NCI-H1930 (cell line): ENCODE results near the gene CDYL.

Experiments used
- DNase-seq, 2 experiments: peaks; one replicate each; lab custom pipeline; 2025; lab: John Stamatoyannopoulos, UW

The CDYL gene

GRCh38 chr6:4776131-4776492, at the start of gene CDYL:
TSS of gene CDYL (plus strand) at chr6:4776404. CDS start at chr6:4776784, 380 bp downstream.
- DNase-seq = peak; percentile 80 to 89

GRCh38 chr6:4726645-4727044, 49.6 kb upstream of the CDYL start:
- DNase-seq = no peak

GRCh38 chr6:4727217-4727616, 49.0 kb upstream of the CDYL start:
- no peak for DNase-seq

GRCh38 chr6:4727671-4728435, 48.4 kb upstream of the CDYL start:
- DNase-seq = no peak

- no peak for DNase-seq
These were observed 47.8 kb upstream of the CDYL start for GRCh38 chr6:4728436-4728769.

- no peak for DNase-seq
These were observed 47.3 kb upstream of the CDYL start for GRCh38 chr6:4728926-4729325.

GRCh38 chr6:4731996-4732395, 44.2 kb upstream of the CDYL start:
- no peak for DNase-seq

- DNase-seq = no peak
These were observed 43.4 kb upstream of the CDYL start for GRCh38 chr6:4732691-4733315.

- DNase-seq = no peak
These were observed 39.8 kb upstream of the CDYL start for GRCh38 chr6:4736371-4736873.

- DNase-seq = no peak
These were observed 36.2 kb upstream of the CDYL start for GRCh38 chr6:4740032-4740431.

- DNase-seq = no peak
These were observed 33.1 kb upstream of the CDYL start for GRCh38 chr6:4743062-4743461.

- no peak for DNase-seq
These were observed 32.3 kb upstream of the CDYL start for GRCh38 chr6:4743926-4744325.

GRCh38 chr6:4747588-4747987, 28.6 kb upstream of the CDYL start:
- DNase-seq = no peak

- no peak for DNase-seq
These were observed 24.3 kb upstream of the CDYL start for GRCh38 chr6:4751823-4752464.

- no peak for DNase-seq
These were observed 20.0 kb upstream of the CDYL start for GRCh38 chr6:4756247-4756646.

- DNase-seq = no peak
These were observed 16.2 kb upstream of the CDYL start for GRCh38 chr6:4759997-4760396.

- DNase-seq = no peak
These were observed 15.4 kb upstream of the CDYL start for GRCh38 chr6:4760773-4761172.

- no peak for DNase-seq
These were observed 13.9 kb upstream of the CDYL start for GRCh38 chr6:4762294-4762693.

GRCh38 chr6:4763921-4764320, 12.3 kb upstream of the CDYL start:
- no peak for DNase-seq

GRCh38 chr6:4768815-4769214, 7.4 kb upstream of the CDYL start:
- DNase-seq = no peak

- no peak for DNase-seq
These were observed 3.5 kb upstream of the CDYL start for GRCh38 chr6:4772750-4773149.

- DNase-seq = no peak
These were observed 3.0 kb upstream of the CDYL start for GRCh38 chr6:4773181-4773580.

- DNase-seq = no peak
These were observed 1.9 kb upstream of the CDYL start for GRCh38 chr6:4774296-4774695.
